PC-9 (cell line): Measurements from ENCODE around the gene TAS2R41. TPM values are rescaled to one million over a fixed set of nuclear protein-coding genes. Genes with fewer than 3 reads are reported as not detected.
A peak's percentile ranks its signal among the peaks of the same experiment; 100 is the strongest.

ENCODE experiments used
- BruUV-seq: library from RNA; stranded (reverse); fragments of 400-500 nt; replicated peaks from 2 replicates; lab custom pipeline; 2021; lab: Mats Ljungman, UMichigan
- CTCF ChIA-PET: fragments of 300-600 bp; sonication (Branson Sonifier 250); formaldehyde crosslinking; loops from one replicate; lab custom pipeline; 2022; ENCODE audit warnings: antibody characterized with exemption; lab: Charles Lee
- POLR2A ChIA-PET: fragments of 300-600 bp; sonication (Branson Sonifier 250); formaldehyde crosslinking; loops from one replicate; lab custom pipeline; 2022; ENCODE audit warnings: antibody characterized with exemption; ENCODE audit not compliant: unreplicated experiment; lab: Charles Lee
- DNase-seq, 2 experiments: peaks; one replicate each; pipeline versions ENCODE4 v3.0.0 to v3.0.0-alpha.2; 2015 to 2022; ENCODE audit warnings: mixed read lengths in 1 of 2
- H2AFZ ChIP-seq: fragments of 200-600 bp; sonication (generic); 2 replicates; pipeline ENCODE4 v1.8.1; 2017; ENCODE audit warnings: antibody characterized with exemption
- H3F3A ChIP-seq: fragments of 200-600 bp; sonication (generic); 2 replicates; pipeline ENCODE4 v1.8.1; 2017; ENCODE audit warnings: antibody characterized with exemption, mild to moderate bottlenecking, low read depth; ENCODE audit not compliant: insufficient read depth
- H3K27ac ChIP-seq: fragments of 200-600 bp; sonication (generic); 2 replicates; pipeline ENCODE4 v1.6.1; 2016; ENCODE audit warnings: mixed run types
- H3K27me3 ChIP-seq: fragments of 200-600 bp; sonication (generic); 2 replicates; pipeline ENCODE4 v1.6.1; 2016; ENCODE audit warnings: low read depth, mixed run types; ENCODE audit not compliant: insufficient read depth
- H3K36me3 ChIP-seq: fragments of 200-600 bp; sonication (generic); 2 replicates; pipeline ENCODE4 v1.6.1; 2016; ENCODE audit warnings: low read depth, mixed run types
- H3K4me1 ChIP-seq: fragments of 200-600 bp; sonication (generic); replicated peaks from 2 replicates; pipeline ENCODE4 v1.6.1; 2016; ENCODE audit warnings: mixed run types; ENCODE audit not compliant: insufficient read depth
- H3K4me2 ChIP-seq: fragments of 200-600 bp; sonication (generic); 2 replicates; pipeline ENCODE4 v1.6.1; 2017; ENCODE audit warnings: mixed run types
- H3K4me3 ChIP-seq: fragments of 200-600 bp; sonication (generic); 2 replicates; pipeline ENCODE4 v1.6.1; 2016; ENCODE audit warnings: mixed run types
- H3K79me2 ChIP-seq: fragments of 200-600 bp; sonication (generic); 2 replicates; pipeline ENCODE4 v1.6.1; 2017; ENCODE audit warnings: low read depth, mixed run types
- H3K9me2 ChIP-seq: fragments of 200-600 bp; sonication (generic); 2 replicates; pipeline ENCODE4 v1.8.1; 2017; ENCODE audit warnings: mild to moderate bottlenecking; ENCODE audit not compliant: insufficient read depth
- H3K9me3 ChIP-seq: fragments of 200-600 bp; sonication (generic); 2 replicates; pipeline ENCODE4 v1.8.1; 2016; ENCODE audit warnings: low read depth; ENCODE audit not compliant: insufficient read depth
- H4K20me1 ChIP-seq: fragments of 200-600 bp; sonication (generic); 2 replicates; pipeline ENCODE4 v1.8.1; 2017; ENCODE audit not compliant: insufficient read depth
- EZH2 ChIP-seq: fragments of 200-600 bp; sonication (generic); IDR thresholded peaks from 2 replicates; pipeline ENCODE4 v1.8.0; 2017; ENCODE audit warnings: antibody characterized with exemption, low read depth
- intact Hi-C: fragments of 100-400 bp; cut with micrococcal nuclease; formaldehyde crosslinking; loops from one replicate; pipeline ENCODE4 v1.10.0; 2022; ENCODE audit not compliant: unreplicated experiment
- total RNA-seq: library from RNA; stranded (reverse); gene quantifications from 2 replicates; pipeline ENCODE4 v1.2.3, GENCODE V29; 2021
- TF ChIP-seq, protein P1 (sequence below): fragments of 200-600 bp; sonication (generic); conservative IDR thresholded peaks from 2 replicates; pipeline ENCODE4 v1.6.1; 2017; ENCODE audit warnings: mixed run types, antibody characterized with exemption, mild to moderate bottlenecking, moderate library complexity

Gene TAS2R41
- total RNA-seq, 1 experiment from 2014 or later = not detected

- no peaks in the 10 kb centered on the region for H4K20me1 ChIP-seq
- intact Hi-C loops = loop anchor here (10.0 kb wide), 1 partner anchor 270 kb away; no protein-coding TSS in a partner anchor
- H3K4me2 ChIP-seq = no peak overlapping the region
- no peaks in the 10 kb centered on the region for H3K79me2 ChIP-seq
- H3K27ac ChIP-seq = no peak overlapping the region
- H3K36me3 ChIP-seq = no peaks in the 10 kb centered on the region
- no peaks in the 10 kb centered on the region for H3F3A ChIP-seq
- no peak for TF ChIP-seq EZH2
- TF ChIP-seq, protein P1, sequence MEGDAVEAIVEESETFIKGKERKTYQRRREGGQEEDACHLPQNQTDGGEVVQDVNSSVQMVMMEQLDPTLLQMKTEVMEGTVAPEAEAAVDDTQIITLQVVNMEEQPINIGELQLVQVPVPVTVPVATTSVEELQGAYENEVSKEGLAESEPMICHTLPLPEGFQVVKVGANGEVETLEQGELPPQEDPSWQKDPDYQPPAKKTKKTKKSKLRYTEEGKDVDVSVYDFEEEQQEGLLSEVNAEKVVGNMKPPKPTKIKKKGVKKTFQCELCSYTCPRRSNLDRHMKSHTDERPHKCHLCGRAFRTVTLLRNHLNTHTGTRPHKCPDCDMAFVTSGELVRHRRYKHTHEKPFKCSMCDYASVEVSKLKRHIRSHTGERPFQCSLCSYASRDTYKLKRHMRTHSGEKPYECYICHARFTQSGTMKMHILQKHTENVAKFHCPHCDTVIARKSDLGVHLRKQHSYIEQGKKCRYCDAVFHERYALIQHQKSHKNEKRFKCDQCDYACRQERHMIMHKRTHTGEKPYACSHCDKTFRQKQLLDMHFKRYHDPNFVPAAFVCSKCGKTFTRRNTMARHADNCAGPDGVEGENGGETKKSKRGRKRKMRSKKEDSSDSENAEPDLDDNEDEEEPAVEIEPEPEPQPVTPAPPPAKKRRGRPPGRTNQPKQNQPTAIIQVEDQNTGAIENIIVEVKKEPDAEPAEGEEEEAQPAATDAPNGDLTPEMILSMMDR = no peak
- BruUV-seq = no TSS peak
- ChIA-PET CTCF (no interaction called here), POLR2A (no interaction called here)
- H3K27me3 ChIP-seq = no peaks in the 10 kb centered on the region
- H3K4me3 ChIP-seq = no peak overlapping the region
- H3K9me3 ChIP-seq = no peaks in the 10 kb centered on the region
- no peak overlapping the region for H2AFZ ChIP-seq
- no peaks in the 10 kb centered on the region for H3K9me2 ChIP-seq
- DNase-seq = no peak
- H3K4me1 ChIP-seq = no peaks in the 10 kb centered on the region
Observed at GRCh38 chr7:143504215-143504936, 26.7 kb downstream of the TAS2R41 start.

DNA sequence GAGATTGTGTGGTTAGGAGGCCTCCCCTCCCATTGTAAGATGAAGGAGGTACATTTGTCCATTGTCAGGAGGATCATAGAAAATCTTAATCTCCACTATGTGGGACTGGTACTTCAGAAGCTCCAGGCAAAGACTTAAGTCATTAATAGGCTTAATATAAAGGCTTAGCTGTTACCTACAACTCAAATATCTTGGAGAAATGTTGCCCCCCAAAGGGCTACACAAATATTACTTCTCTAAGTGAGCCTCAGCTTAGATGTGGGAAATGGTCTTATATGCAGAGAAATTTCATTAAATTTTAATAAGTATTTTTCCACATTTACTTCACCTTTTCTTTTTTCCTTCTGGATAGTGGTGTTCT lies 27.2 kb downstream of the TAS2R41 start:
- CTCF ChIA-PET = no interaction called here
- POLR2A ChIA-PET = no interaction called here
- intact Hi-C loops = loop anchor here (10.0 kb wide), 1 partner anchor 270 kb away; no protein-coding TSS in a partner anchor
- no peaks in the 10 kb centered on the region for H3F3A ChIP-seq
- no peak overlapping the region for H2AFZ ChIP-seq
- H3K27ac ChIP-seq = no peak overlapping the region
- no peaks in the 10 kb centered on the region for H3K9me3 ChIP-seq
- BruUV-seq = no TSS peak
- H3K4me2 ChIP-seq = no peak overlapping the region
- no peaks in the 10 kb centered on the region for H3K4me1 ChIP-seq
- DNase-seq = no peak
- H3K9me2 ChIP-seq = no peaks in the 10 kb centered on the region
- no peak overlapping the region for H3K4me3 ChIP-seq
- H3K36me3 ChIP-seq = no peaks in the 10 kb centered on the region
- no peaks in the 10 kb centered on the region for H4K20me1 ChIP-seq
- H3K27me3 ChIP-seq = no peaks in the 10 kb centered on the region
- no peak for TF ChIP-seq EZH2
- TF ChIP-seq, protein P1 = 0 out of 2 replicates have a peak, but pooled peaks have one; percentile 29
- H3K79me2 ChIP-seq = no peaks in the 10 kb centered on the region

DNA sequence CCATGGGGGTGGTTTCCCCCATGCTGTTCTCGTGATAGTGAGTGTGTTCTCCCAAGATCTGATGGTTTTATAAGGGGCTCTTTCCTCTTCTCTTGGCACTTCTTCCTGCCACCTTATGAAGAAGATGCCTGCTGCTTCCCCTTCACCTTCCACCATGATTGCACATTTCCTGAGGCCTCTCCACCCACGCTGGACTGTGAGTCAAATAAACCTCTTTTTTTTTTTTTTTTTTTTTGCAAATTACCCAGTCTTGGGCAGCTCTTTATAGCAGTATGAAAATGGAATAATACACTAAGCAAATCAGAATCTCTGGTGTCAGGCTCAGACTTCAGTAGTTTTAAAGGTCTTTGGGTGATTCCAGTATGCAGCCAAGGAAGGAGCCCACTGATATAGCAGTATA lies 28.2 kb downstream of the TAS2R41 start:
- no peaks in the 10 kb centered on the region for H3K9me2 ChIP-seq
- no peaks in the 10 kb centered on the region for H4K20me1 ChIP-seq
- no peak overlapping the region for H2AFZ ChIP-seq
- POLR2A ChIA-PET = no interaction called here
- intact Hi-C loops = loop anchor here (10.0 kb wide), 1 partner anchor 271 kb away; no protein-coding TSS in a partner anchor
- no peak for TF ChIP-seq EZH2
- TF ChIP-seq, protein P1 = no peak
- no peaks in the 10 kb centered on the region for H3K4me1 ChIP-seq
- no peak overlapping the region for H3K4me3 ChIP-seq
- H3K27me3 ChIP-seq = no peaks in the 10 kb centered on the region
- no peaks in the 10 kb centered on the region for H3K36me3 ChIP-seq
- BruUV-seq = no TSS peak
- no peaks in the 10 kb centered on the region for H3K79me2 ChIP-seq
- no peak for DNase-seq
- H3K9me3 ChIP-seq = no peaks in the 10 kb centered on the region
- H3F3A ChIP-seq = no peaks in the 10 kb centered on the region
- no peak overlapping the region for H3K4me2 ChIP-seq
- CTCF ChIA-PET = no interaction called here
- no peak overlapping the region for H3K27ac ChIP-seq
